Smooth muscle cell (in vitro differentiated cells): ENCODE measurements around the gene RGCC. TPM values are rescaled to one million over a fixed set of nuclear protein-coding genes. Genes with fewer than 3 reads are reported as not detected.

ENCODE experiments used
- DNase-seq: peaks from one replicate; lab custom pipeline; 2025; ENCODE audit not compliant: unreplicated experiment; lab: John Stamatoyannopoulos, UW
- H2AFZ ChIP-seq: fragments of 200-600 bp; sonication (generic); 2 replicates; pipeline ENCODE4 v1.6.0; 2016; ENCODE audit warnings: antibody characterized with exemption, low read depth, mild to moderate bottlenecking
- H3F3A ChIP-seq: fragments of 200-600 bp; sonication (generic); 2 replicates; pipeline ENCODE4 v1.6.0; 2017; ENCODE audit warnings: antibody characterized with exemption, low read depth
- H3K27ac ChIP-seq: fragments of 200-600 bp; sonication (generic); 2 replicates; pipeline ENCODE4 v1.5.1; 2016; ENCODE audit warnings: low read depth, mild to moderate bottlenecking
- H3K27me3 ChIP-seq: fragments of 200-600 bp; sonication (generic); 2 replicates; pipeline ENCODE4 v1.6.1; 2016; ENCODE audit warnings: low read depth, mild to moderate bottlenecking
- H3K36me3 ChIP-seq: fragments of 200-600 bp; sonication (generic); 2 replicates; pipeline ENCODE4 v1.5.1; 2016; ENCODE audit warnings: low read depth
- H3K4me1 ChIP-seq: fragments of 200-600 bp; sonication (generic); 2 replicates; pipeline ENCODE4 v1.5.1; 2016; ENCODE audit warnings: low read depth
- H3K4me2 ChIP-seq: fragments of 200-600 bp; sonication (generic); 2 replicates; pipeline ENCODE4 v1.6.0; 2016; ENCODE audit warnings: mild to moderate bottlenecking
- H3K4me3 ChIP-seq: fragments of 200-600 bp; sonication (generic); 2 replicates; pipeline ENCODE4 v1.5.1; 2016; ENCODE audit warnings: mild to moderate bottlenecking
- H3K79me2 ChIP-seq: fragments of 200-600 bp; sonication (generic); 2 replicates; pipeline ENCODE4 v1.6.0; 2016; ENCODE audit warnings: low read depth, mild to moderate bottlenecking
- H3K9ac ChIP-seq: fragments of 200-600 bp; sonication (generic); 2 replicates; pipeline ENCODE4 v1.6.0; 2016; ENCODE audit warnings: low read depth
- H3K9me3 ChIP-seq: fragments of 200-600 bp; sonication (generic); replicated peaks from 2 replicates; pipeline ENCODE4 v1.5.1; 2016; ENCODE audit warnings: low read depth
- H4K20me1 ChIP-seq: fragments of 200-600 bp; sonication (generic); 2 replicates; pipeline ENCODE4 v1.6.0; 2016; ENCODE audit warnings: low read depth
- WGBS: methylation state at CpG from one replicate; pipeline ENCODE4 v1.1.7; 2016; ENCODE audit warnings: low lambda C conversion rate; 5-methylcytosine and 5-hydroxymethylcytosine counted together
- polyA plus RNA-seq: library from polyadenylated mRNA; unstranded; fragments of >200 nt; fragmentation: Nextera tagmentation; extraction: Ambion mirVana; gene quantifications from 2 replicates; pipeline ENCODE4 v1.2.1, GENCODE V29; 2016
- total RNA-seq: library from RNA; depleted of rRNA; stranded (reverse); fragments of >200 nt; gene quantifications from 2 replicates; pipeline ENCODE4 v1.2.3, GENCODE V29; 2014
- TF ChIP-seq, protein P1 (sequence below): fragments of 200-600 bp; sonication (generic); IDR thresholded peaks from 2 replicates; pipeline ENCODE4 v1.5.1; 2017; ENCODE audit warnings: borderline replicate concordance, mild to moderate bottlenecking, antibody characterized with exemption; ENCODE audit not compliant: insufficient read depth, poor library complexity, severe bottlenecking

The RGCC gene
- total and polyA plus RNA-seq, 2 experiments from 2014 or later, result 4.5 to 11.7 TPM

DNA sequence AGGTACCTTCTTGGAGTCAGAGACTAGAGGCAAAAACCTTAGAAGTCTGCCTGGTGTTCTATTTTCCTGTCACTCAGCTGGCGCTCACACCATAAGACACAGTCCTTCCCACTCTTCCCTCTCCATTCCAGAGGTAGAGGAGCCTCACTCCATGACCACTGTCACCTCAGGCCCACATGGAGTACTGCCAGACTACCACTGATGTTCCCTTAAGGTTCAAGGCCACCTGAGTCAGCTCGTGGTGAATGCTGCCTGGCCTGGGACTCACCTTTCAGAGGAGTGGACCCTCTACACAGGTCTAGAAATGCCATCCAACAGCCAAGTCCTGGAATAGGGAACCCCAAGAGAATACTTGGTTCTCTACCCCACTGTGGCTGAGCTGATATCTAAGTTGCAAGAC, 29.9 kb downstream of the RGCC start:
- no peaks in the 10 kb centered on the region for H3K9me3 ChIP-seq

DNA sequence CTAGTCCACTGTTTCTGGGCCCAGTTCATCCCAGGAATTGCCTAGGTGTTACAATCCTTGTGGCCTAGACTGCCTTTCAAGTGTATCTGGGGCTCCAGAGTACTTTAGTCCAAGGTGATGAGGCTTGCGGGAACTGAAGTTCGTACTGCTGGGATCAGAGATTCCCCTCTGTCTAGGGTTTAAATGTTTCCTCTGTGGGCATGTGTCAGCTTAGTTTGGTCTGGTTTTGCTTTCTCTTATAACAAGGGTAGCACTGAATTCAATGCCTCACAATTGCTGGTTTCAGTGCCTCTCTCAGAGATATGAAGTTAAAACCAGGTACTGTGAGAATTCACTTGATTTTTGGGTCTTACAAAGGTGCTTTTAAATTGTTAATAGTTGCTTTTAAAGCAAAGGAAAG, 30.8 kb downstream of the RGCC start:
- H4K20me1 ChIP-seq, result no peaks in the 10 kb centered on the region
- no peaks in the 10 kb centered on the region for H3K4me1 ChIP-seq
- H3K4me3 ChIP-seq, result no peak overlapping the region
- H3K9me3 ChIP-seq, result no peaks in the 10 kb centered on the region
- WGBS, result 92% methylated on average over 2 of the region's 2 CpGs
- no peak overlapping the region for H3K4me2 ChIP-seq
- no peaks in the 10 kb centered on the region for H3F3A ChIP-seq
- H2AFZ ChIP-seq, result no peak overlapping the region
- H3K9ac ChIP-seq, result no peak overlapping the region
- no peaks in the 10 kb centered on the region for H3K27me3 ChIP-seq
- no peak overlapping the region for H3K27ac ChIP-seq
- TF ChIP-seq, protein P1, sequence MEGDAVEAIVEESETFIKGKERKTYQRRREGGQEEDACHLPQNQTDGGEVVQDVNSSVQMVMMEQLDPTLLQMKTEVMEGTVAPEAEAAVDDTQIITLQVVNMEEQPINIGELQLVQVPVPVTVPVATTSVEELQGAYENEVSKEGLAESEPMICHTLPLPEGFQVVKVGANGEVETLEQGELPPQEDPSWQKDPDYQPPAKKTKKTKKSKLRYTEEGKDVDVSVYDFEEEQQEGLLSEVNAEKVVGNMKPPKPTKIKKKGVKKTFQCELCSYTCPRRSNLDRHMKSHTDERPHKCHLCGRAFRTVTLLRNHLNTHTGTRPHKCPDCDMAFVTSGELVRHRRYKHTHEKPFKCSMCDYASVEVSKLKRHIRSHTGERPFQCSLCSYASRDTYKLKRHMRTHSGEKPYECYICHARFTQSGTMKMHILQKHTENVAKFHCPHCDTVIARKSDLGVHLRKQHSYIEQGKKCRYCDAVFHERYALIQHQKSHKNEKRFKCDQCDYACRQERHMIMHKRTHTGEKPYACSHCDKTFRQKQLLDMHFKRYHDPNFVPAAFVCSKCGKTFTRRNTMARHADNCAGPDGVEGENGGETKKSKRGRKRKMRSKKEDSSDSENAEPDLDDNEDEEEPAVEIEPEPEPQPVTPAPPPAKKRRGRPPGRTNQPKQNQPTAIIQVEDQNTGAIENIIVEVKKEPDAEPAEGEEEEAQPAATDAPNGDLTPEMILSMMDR, result no peak
- DNase-seq, result no peak
- H3K79me2 ChIP-seq, result no peaks in the 10 kb centered on the region
- H3K36me3 ChIP-seq, result no peaks in the 10 kb centered on the region

More for the DNA sequence above, 29.9 kb downstream of the RGCC start:
- Histone ChIP-seq H3K4me3 (no peak overlapping the region), H3F3A (no peaks in the 10 kb centered on the region), H3K27me3 (no peaks in the 10 kb centered on the region), H4K20me1 (no peaks in the 10 kb centered on the region), H2AFZ (no peak overlapping the region), H3K36me3 (no peaks in the 10 kb centered on the region), H3K4me1 (no peaks in the 10 kb centered on the region), H3K4me2 (no peak overlapping the region), H3K27ac (no peak overlapping the region), H3K79me2 (no peaks in the 10 kb centered on the region), H3K9ac (no peak overlapping the region)
- no peak for DNase-seq
- TF ChIP-seq, protein P1, result no peak
- 86% methylated on average over 2 of the region's 2 CpGs for WGBS

DNA sequence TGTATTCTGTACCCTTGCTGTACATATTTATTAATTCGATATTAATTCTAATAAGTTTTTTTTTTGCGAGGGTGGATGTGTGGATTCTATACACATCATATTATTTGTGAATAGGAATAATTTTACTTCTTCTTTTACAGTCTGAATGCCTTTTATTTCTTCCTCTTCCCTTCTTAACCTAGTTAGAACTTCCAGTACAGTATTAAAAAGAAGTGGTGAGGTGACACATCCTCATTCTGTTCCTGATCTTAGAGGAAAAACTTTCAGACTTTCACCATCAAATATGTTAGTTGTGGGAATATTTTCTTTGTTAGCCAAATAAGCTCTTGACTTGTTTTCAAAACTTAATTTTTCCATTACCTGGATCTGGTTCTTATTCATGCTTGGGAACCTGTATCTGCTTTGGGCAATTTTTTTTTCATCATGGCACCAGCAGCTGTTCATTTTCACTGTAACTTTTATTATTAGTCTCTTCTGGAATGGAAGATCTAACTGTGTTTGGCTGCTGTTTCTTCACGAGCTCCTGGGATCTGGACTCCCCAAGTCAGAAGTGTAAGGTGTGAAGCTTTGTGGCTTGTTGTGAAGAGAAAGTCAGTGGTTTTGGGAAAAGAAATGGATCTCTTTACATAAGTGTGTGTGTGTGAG, 33.1 kb downstream of the RGCC start:
- Histone ChIP-seq H3F3A (no peaks in the 10 kb centered on the region), H3K27me3 (no peaks in the 10 kb centered on the region), H3K27ac (no peak overlapping the region), H3K36me3 (no peaks in the 10 kb centered on the region), H3K79me2 (no peaks in the 10 kb centered on the region), H4K20me1 (no peaks in the 10 kb centered on the region), H3K4me2 (no peak overlapping the region), H2AFZ (no peak overlapping the region), H3K9ac (no peak overlapping the region), H3K4me3 (no peak overlapping the region), H3K4me1 (no peaks in the 10 kb centered on the region), H3K9me3 (no peaks in the 10 kb centered on the region)
- WGBS, result 84% methylated on average over 3 of the region's 3 CpGs
- TF ChIP-seq, protein P1, result no peak
- DNase-seq, result no peak

DNA sequence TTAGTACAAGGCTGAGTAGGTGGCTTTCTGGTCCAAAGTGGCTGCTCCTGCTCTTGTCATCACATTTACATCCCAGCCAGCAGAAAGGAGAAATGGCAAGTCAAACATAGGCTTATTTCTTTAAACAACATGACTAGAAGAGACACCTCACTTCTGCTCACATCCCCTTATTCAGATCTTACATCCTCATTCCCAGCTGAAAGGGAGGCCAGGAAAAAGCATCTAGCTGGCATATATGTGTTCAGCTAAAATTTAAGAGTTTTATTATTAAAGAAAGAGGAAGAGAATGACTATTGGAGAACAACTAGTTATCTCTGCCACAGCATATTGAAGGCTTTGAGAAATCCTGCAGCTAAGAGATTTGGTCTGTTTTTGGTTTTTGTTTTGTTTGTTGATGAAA, 34.1 kb downstream of the RGCC start:
- Histone ChIP-seq H3K27ac (no peak overlapping the region), H3K9ac (no peak overlapping the region), H3K4me2 (no peak overlapping the region), H4K20me1 (no peaks in the 10 kb centered on the region), H3K4me3 (no peak overlapping the region), H3K4me1 (no peaks in the 10 kb centered on the region), H2AFZ (no peak overlapping the region), H3F3A (no peaks in the 10 kb centered on the region), H3K27me3 (no peaks in the 10 kb centered on the region), H3K79me2 (no peaks in the 10 kb centered on the region), H3K9me3 (no peaks in the 10 kb centered on the region), H3K36me3 (no peaks in the 10 kb centered on the region)
- TF ChIP-seq, protein P1, result no peak
- no peak for DNase-seq
